NT2/D1 (cell line): ENCODE measurements around the gene PHRF1.

Source experiments
- DNase-seq: peaks from one replicate; pipeline ENCODE4 v3.0.0-alpha.2; 2011; ENCODE audit warnings: low read depth, low spot score
- H3K27me3 ChIP-seq: 2 replicates; pipeline ENCODE4 v1.6.0; 2011; ENCODE audit warnings: mild to moderate bottlenecking; ENCODE audit not compliant: insufficient read length, insufficient read depth
- H3K36me3 ChIP-seq: 2 replicates; pipeline ENCODE4 v1.6.1; 2011; ENCODE audit warnings: mild to moderate bottlenecking, low read length, mixed read lengths; ENCODE audit not compliant: insufficient read depth, insufficient read length
- H3K4me1 ChIP-seq: 2 replicates; pipeline ENCODE4 v1.5.1; 2011; ENCODE audit not compliant: insufficient read depth, insufficient read length
- H3K4me3 ChIP-seq: 2 replicates; pipeline ENCODE4 v1.5.1; 2011; ENCODE audit warnings: low read depth; ENCODE audit not compliant: insufficient read length
- H3K9ac ChIP-seq: 2 replicates; pipeline ENCODE4 v1.6.0; 2011; ENCODE audit warnings: low read depth; ENCODE audit not compliant: insufficient read length
- H3K9me3 ChIP-seq: 2 replicates; pipeline ENCODE4 v1.5.1; 2011; ENCODE audit warnings: mild to moderate bottlenecking, low read length; ENCODE audit not compliant: insufficient read depth
- SUZ12 ChIP-seq: IDR thresholded peaks from 2 replicates; pipeline ENCODE4 v1.6.1; 2011; ENCODE audit not compliant: insufficient read length, insufficient read depth; ENCODE audit errors: extremely low read depth
- YY1 ChIP-seq: IDR thresholded peaks from 2 replicates; pipeline ENCODE4 v1.6.1; 2011; ENCODE audit not compliant: insufficient read length, insufficient read depth
- ZNF274 ChIP-seq: IDR thresholded peaks from 2 replicates; pipeline ENCODE4 v1.6.1; 2011; ENCODE audit warnings: mild to moderate bottlenecking, low read depth, low read length

The PHRF1 gene

DNA sequence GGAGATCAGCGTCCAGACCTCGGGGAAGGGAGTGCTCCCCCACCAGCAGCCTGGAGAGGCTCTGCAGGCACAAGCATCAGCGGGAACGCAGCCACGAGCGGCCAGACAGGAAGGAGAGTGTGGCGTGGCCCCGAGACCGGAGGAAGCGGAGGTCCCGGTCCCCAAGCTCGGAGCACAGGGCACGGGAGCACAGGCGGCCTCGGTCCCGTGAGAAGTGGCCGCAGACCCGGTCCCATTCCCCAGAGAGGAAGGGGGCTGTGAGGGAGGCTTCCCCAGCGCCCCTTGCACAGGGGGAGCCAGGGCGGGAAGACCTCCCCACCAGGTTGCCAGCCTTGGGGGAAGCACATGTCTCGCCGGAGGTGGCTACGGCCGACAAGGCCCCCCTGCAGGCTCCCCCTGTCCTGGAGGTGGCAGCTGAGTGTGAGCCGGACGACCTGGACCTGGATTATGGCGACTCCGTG, 32.6 kb downstream of the PHRF1 start:
- Histone ChIP-seq H3K9ac (no peak overlapping the region), H3K27me3 (no peaks in the 10 kb centered on the region), H3K9me3 (no peaks in the 10 kb centered on the region), H3K36me3 (peaks cover 93% of the 10 kb centered on the region), H3K4me1 (peaks cover 29% of the 10 kb centered on the region), H3K4me3 (no peak overlapping the region)
- TF ChIP-seq SUZ12 (no peak), ZNF274 (no peak), YY1 (no peak)
- DNase-seq: no peak

DNA sequence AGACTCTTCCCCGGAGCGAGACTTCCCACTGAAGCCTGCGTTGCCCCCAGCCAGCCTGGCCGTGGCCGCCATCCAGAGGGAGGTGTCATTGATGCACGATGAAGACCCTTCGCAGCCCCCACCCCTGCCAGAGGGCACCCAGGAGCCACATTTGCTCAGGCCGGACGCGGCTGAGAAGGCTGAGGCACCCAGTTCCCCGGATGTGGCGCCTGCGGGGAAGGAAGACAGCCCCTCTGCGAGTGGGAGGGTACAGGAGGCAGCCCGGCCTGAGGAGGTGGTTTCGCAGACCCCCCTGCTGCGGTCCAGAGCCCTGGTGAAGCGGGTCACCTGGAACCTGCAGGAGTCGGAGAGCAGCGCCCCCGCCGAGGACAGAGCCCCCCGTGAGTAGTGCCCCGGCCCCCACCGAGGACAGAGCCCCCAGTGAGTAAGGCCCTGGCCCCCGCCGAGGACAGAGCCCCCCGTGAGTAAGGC, 33.1 kb downstream of the PHRF1 start:
- Histone ChIP-seq H3K27me3 (no peaks in the 10 kb centered on the region), H3K4me3 (no peak overlapping the region), H3K9ac (no peak overlapping the region), H3K9me3 (no peaks in the 10 kb centered on the region), H3K4me1 (peaks cover 35% of the 10 kb centered on the region), H3K36me3 (peaks cover 94% of the 10 kb centered on the region)
- TF ChIP-seq SUZ12 (no peak), ZNF274 (no peak)
- DNase-seq: no peak

DNA sequence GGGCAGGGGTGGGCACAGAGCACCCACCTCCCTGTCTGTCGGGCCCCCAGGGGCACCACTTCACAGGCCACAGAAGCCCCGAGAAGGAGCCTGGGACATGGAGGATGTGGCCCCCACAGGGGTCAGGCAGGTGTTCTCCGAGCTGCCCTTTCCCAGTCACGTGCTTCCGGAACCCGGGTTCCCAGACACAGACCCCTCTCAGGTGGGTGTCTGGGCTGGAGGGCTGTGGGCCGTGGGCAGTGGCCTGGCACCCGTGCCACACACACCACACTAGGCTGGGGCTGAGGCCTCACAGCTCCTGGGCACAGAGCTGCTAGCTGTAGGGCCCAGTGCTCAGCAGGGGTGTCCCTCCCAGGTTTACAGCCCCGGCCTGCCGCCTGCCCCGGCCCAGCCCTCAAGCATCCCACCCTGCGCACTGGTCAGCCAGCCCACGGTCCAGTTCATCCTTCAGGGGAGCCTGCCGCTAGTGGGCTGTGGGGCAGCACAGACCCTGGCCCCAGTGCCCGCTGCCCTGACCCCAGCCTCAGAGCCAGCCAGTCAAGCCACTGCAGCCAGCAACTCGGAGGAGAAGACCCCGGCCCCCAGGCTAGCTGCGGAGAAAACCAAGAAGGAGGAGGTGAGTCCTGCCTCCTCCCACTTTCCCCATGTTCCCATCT, 34.0 kb downstream of the PHRF1 start:
- Histone ChIP-seq H3K9ac (no peak overlapping the region), H3K4me3 (no peak overlapping the region), H3K36me3 (peaks cover 95% of the 10 kb centered on the region), H3K4me1 (peaks cover 37% of the 10 kb centered on the region), H3K9me3 (no peaks in the 10 kb centered on the region), H3K27me3 (no peaks in the 10 kb centered on the region)
- no peak for DNase-seq
- TF ChIP-seq YY1 (no peak), ZNF274 (no peak), SUZ12 (no peak)

DNA sequence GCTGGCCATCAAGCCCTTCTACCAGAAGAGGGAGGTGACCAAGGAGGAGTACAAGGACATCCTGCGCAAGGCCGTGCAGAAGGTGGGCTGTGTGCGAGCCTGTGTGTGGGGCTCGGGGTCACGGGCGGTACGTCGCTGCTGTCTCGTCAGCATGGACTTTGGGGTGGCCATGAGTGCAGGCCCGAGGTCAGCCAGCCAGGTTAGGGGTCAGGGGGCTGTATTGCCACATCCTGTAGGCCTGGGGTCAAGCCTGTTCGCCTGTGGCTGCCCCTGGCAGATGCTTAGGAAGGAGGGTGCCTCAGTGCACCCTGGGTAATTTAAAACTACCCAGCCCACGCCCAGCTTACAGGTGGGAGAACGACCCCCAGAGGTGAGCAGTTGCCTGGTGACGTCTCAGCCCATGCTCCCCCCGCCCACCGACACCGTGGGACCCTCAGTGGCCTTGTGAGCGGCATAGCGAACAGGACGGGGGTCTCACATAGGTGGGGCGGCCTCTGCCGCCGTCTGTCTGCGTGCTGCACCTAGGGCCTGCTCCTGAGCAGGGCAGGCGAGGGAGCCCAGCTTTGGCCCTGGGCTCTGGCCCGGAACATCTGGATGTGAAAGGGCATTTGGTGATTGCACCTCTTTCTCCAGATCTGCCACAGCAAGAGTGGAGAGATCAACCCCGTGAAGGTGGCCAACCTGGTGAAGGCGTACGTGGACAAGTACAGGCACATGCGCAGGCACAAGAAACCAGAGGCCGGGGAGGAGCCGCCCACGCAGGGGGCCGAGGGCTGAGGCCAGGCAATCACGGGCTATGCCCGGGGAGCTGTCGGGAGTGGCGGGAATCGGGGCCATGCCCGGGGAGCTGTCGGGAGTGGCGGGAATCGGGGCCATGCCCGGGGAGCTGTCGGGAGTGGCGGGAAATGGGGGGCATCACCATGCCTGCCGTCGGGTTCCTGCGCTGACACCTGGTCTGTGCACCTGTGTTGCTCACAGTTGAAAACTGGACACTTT, 35.0 kb downstream of the PHRF1 start:
- no peak for TF ChIP-seq YY1
- TF ChIP-seq SUZ12: no peak
- no peak for TF ChIP-seq ZNF274

DNA sequence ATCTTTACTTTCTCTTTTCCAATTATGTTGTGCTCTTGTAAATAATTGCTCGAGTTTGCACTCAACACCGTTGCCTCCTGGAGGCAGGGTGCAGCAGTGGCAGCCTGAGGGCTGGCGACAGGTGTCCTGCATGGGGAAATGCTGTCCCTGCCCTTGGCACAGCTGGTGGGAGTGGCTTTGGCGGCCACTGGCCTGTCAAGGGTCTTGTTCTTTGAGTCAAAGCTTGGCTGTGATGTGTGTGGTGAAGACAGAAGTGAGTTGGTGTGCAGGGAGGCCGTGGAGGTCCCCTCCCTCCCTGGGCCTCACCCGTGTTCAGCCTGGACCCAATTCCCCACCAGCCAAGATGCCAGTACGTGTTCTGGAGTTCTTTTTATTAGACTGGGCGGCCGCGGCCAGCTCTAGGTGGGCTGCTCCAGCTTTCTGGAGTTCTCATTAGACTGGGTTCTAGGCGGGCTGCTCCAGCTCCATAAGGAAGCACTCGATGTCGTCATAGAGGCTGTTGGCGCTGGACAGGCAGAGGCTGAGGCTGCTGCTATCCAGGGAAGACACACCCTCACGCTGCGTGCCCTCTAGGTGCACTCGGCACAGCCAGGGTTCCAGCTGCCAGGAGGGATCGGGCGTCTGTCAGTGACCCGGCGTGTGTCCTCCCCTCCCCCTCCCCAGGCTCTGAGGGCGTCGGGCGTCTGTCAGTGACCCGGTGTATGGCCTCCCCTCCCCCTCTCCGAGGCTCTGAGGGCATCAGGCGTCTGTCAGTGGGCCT, 36.1 kb downstream of the PHRF1 start:
- Histone ChIP-seq H3K9ac (no peak overlapping the region), H3K4me1 (peaks cover 31% of the 10 kb centered on the region), H3K27me3 (no peaks in the 10 kb centered on the region), H3K36me3 (peaks cover 94% of the 10 kb centered on the region), H3K4me3 (no peak overlapping the region), H3K9me3 (no peaks in the 10 kb centered on the region)
- no peak for DNase-seq
- TF ChIP-seq SUZ12 (no peak), ZNF274 (no peak), YY1 (no peak)

More for the DNA sequence above, 35.0 kb downstream of the PHRF1 start:
- DNase-seq: no peak
- Histone ChIP-seq H3K9ac (no peak overlapping the region), H3K9me3 (no peaks in the 10 kb centered on the region), H3K4me1 (peaks cover 29% of the 10 kb centered on the region), H3K4me3 (no peak overlapping the region), H3K36me3 (peaks cover 94% of the 10 kb centered on the region), H3K27me3 (no peaks in the 10 kb centered on the region)

DNA sequence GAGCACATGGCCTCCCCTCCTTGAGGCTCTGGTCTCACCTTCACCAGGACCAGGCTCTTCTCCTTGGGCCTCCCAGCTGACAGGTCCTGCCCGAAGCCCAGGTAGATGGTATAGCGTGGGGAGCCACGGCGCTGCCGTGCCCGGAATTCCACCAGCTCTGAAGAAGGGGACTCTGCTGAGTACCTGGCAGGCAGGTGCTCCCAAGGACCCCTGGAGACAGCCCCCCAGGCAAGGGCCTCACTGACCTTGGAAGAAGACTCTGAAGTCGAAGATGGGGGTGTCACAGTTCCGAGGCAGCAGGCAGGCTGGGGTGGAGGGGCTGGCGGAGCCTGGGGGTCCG, 36.7 kb downstream of the PHRF1 start:
- Histone ChIP-seq H3K9me3 (no peaks in the 10 kb centered on the region), H3K4me3 (no peak overlapping the region), H3K9ac (no peak overlapping the region), H3K27me3 (no peaks in the 10 kb centered on the region), H3K36me3 (peaks cover 93% of the 10 kb centered on the region), H3K4me1 (peaks cover 30% of the 10 kb centered on the region)
- no peak for DNase-seq
- TF ChIP-seq ZNF274: no peak
- no peak for TF ChIP-seq YY1
- TF ChIP-seq SUZ12: no peak

DNA sequence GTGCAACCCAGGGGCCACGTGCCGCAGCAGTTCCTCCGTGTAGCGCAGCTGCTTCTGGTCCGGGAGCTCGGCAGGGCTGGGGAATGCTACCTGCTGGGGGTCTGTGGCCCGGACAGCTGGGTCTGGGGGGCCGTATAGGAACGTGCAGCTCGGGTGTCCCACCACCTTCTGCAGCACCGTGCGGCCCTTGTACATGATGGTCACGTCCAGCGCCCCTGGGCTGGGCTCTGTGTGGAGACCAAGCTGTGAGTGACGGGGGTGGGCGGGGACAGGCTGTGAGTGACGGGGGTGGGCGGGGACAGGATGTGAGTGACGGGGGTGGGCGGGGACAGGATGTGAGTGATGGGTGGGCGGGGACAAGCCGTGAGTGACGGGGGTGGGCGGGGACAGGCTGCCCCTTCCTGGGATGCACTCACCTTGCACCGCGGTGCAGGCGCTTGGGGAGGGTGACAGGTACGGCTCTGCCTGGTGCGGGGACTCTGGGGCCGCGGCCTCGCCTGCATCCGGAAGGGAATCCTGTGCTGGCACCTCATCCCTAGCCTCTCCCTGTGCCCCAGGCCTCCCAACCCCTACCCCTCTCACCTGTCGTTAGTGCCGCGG, 37.2 kb downstream of the PHRF1 start:
- Histone ChIP-seq H3K36me3 (peaks cover 93% of the 10 kb centered on the region), H3K4me1 (peaks cover 29% of the 10 kb centered on the region), H3K4me3 (no peak overlapping the region), H3K27me3 (no peaks in the 10 kb centered on the region), H3K9me3 (no peaks in the 10 kb centered on the region), H3K9ac (no peak overlapping the region)
- DNase-seq: peak; percentile 61
- TF ChIP-seq ZNF274: no peak
- no peak for TF ChIP-seq YY1
- no peak for TF ChIP-seq SUZ12
